Hepatocyte (in vitro differentiated cells): ENCODE data around the gene DLG2. TPM values are rescaled to one million over a fixed set of nuclear protein-coding genes. Genes with fewer than 3 reads are reported as not detected.

Source experiments
- DNase-seq: peaks from one replicate; pipeline ENCODE4 v3.0.0-alpha.2; 2016; ENCODE audit warnings: low spot score
- H2AFZ ChIP-seq: fragments of 200-600 bp; sonication (generic); 2 replicates; pipeline ENCODE4 v1.6.0; 2016; ENCODE audit warnings: antibody characterized with exemption, mild to moderate bottlenecking
- H3K27ac ChIP-seq: fragments of 200-600 bp; sonication (generic); 2 replicates; pipeline ENCODE4 v1.5.1; 2016; ENCODE audit warnings: mild to moderate bottlenecking
- H3K27me3 ChIP-seq: fragments of 200-600 bp; sonication (generic); 2 replicates; pipeline ENCODE4 v1.6.1; 2016
- H3K36me3 ChIP-seq: fragments of 200-600 bp; sonication (generic); replicated peaks from 2 replicates; pipeline ENCODE4 v1.5.1; 2016; ENCODE audit warnings: low read depth; ENCODE audit not compliant: insufficient read depth
- H3K4me1 ChIP-seq: fragments of 200-600 bp; sonication (generic); 2 replicates; pipeline ENCODE4 v1.5.1; 2016; ENCODE audit warnings: mild to moderate bottlenecking, moderate library complexity; ENCODE audit not compliant: insufficient read depth
- H3K4me2 ChIP-seq: fragments of 200-600 bp; sonication (generic); 2 replicates; pipeline ENCODE4 v1.6.0; 2016
- H3K4me3 ChIP-seq: fragments of 200-600 bp; sonication (generic); 2 replicates; pipeline ENCODE4 v1.5.1; 2016; ENCODE audit warnings: mild to moderate bottlenecking
- H3K79me2 ChIP-seq: fragments of 200-600 bp; sonication (generic); 2 replicates; pipeline ENCODE4 v1.6.0; 2017; ENCODE audit warnings: mild to moderate bottlenecking
- H3K9me2 ChIP-seq: fragments of 200-600 bp; sonication (generic); replicated peaks from 2 replicates; pipeline ENCODE4 v1.6.0; 2017; ENCODE audit warnings: mild to moderate bottlenecking; ENCODE audit not compliant: insufficient read depth
- H3K9me3 ChIP-seq: fragments of 200-600 bp; sonication (generic); 2 replicates; pipeline ENCODE4 v1.5.1; 2016; ENCODE audit warnings: low read depth, mild to moderate bottlenecking
- H4K20me1 ChIP-seq: fragments of 200-600 bp; sonication (generic); 2 replicates; pipeline ENCODE4 v1.6.0; 2016; ENCODE audit warnings: mild to moderate bottlenecking; ENCODE audit not compliant: insufficient read depth, poor library complexity, severe bottlenecking
- EZH2 ChIP-seq: fragments of 200-600 bp; sonication (generic); IDR thresholded peaks from 2 replicates; pipeline ENCODE4 v1.6.1; 2016; ENCODE audit warnings: antibody characterized with exemption, mild to moderate bottlenecking, borderline replicate concordance
- EZH2phosphoT487 ChIP-seq: fragments of 200-600 bp; sonication (generic); IDR thresholded peaks from one replicate; pipeline ENCODE4 v1.6.1; 2018; ENCODE audit warnings: antibody characterized with exemption, mild to moderate bottlenecking, low read depth, moderate library complexity; ENCODE audit not compliant: unreplicated experiment, severe bottlenecking
- WGBS: methylation state at CpG from one replicate; pipeline ENCODE4 v1.1.6; 2016; ENCODE audit warnings: low lambda C conversion rate; ENCODE audit errors: missing lambda C conversion rate; 5-methylcytosine and 5-hydroxymethylcytosine counted together
- polyA plus RNA-seq: library from polyadenylated mRNA; unstranded; fragments of >200 nt; fragmentation: Nextera tagmentation; extraction: Ambion mirVana; gene quantifications from 2 replicates; pipeline ENCODE4 v1.2.1, GENCODE V29; 2016
- total RNA-seq: library from RNA; depleted of rRNA; stranded (reverse); fragments of >200 nt; gene quantifications from 2 replicates; pipeline ENCODE4 v1.2.3, GENCODE V29; 2014
- TF ChIP-seq, protein P1 (sequence below): fragments of 200-600 bp; sonication (generic); IDR thresholded peaks from 2 replicates; pipeline ENCODE4 v1.5.1; 2016; ENCODE audit warnings: antibody characterized with exemption, mild to moderate bottlenecking; ENCODE audit not compliant: poor library complexity

DLG2 gene
- total and polyA plus RNA-seq, 2 experiments from 2014 or later = 2.6 to 6.8 TPM

GRCh38 chr11:84476581-84476980, 1150.6 kb downstream of the DLG2 start:
- H2AFZ ChIP-seq = no peak overlapping the region
- no peaks in the 10 kb centered on the region for H3K27me3 ChIP-seq
- H3K4me1 ChIP-seq = no peaks in the 10 kb centered on the region
- TF ChIP-seq EZH2phosphoT487 = no peak
- TF ChIP-seq, protein P1, sequence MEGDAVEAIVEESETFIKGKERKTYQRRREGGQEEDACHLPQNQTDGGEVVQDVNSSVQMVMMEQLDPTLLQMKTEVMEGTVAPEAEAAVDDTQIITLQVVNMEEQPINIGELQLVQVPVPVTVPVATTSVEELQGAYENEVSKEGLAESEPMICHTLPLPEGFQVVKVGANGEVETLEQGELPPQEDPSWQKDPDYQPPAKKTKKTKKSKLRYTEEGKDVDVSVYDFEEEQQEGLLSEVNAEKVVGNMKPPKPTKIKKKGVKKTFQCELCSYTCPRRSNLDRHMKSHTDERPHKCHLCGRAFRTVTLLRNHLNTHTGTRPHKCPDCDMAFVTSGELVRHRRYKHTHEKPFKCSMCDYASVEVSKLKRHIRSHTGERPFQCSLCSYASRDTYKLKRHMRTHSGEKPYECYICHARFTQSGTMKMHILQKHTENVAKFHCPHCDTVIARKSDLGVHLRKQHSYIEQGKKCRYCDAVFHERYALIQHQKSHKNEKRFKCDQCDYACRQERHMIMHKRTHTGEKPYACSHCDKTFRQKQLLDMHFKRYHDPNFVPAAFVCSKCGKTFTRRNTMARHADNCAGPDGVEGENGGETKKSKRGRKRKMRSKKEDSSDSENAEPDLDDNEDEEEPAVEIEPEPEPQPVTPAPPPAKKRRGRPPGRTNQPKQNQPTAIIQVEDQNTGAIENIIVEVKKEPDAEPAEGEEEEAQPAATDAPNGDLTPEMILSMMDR = no peak
- TF ChIP-seq EZH2 = no peak
- no peak overlapping the region for H3K27ac ChIP-seq
- no peak overlapping the region for H3K4me2 ChIP-seq
- DNase-seq = no peak
- H4K20me1 ChIP-seq = no peaks in the 10 kb centered on the region
- H3K36me3 ChIP-seq = no peaks in the 10 kb centered on the region
- H3K9me2 ChIP-seq = no peaks in the 10 kb centered on the region
- H3K9me3 ChIP-seq = no peaks in the 10 kb centered on the region
- no peak overlapping the region for H3K4me3 ChIP-seq
- no peaks in the 10 kb centered on the region for H3K79me2 ChIP-seq

GRCh38 chr11:84471501-84471900, 1155.6 kb downstream of the DLG2 start:
- whole genome bisulfite sequencing = 40% methylated on average over 1 of the region's 1 CpG

GRCh38 chr11:84468235-84468634, 1158.9 kb downstream of the DLG2 start:
- DNase-seq = no peak
- Histone ChIP-seq H3K27ac (no peak overlapping the region), H3K4me1 (no peaks in the 10 kb centered on the region), H3K79me2 (no peaks in the 10 kb centered on the region), H4K20me1 (no peaks in the 10 kb centered on the region), H3K4me2 (no peak overlapping the region), H2AFZ (no peak overlapping the region), H3K4me3 (no peak overlapping the region), H3K9me3 (no peaks in the 10 kb centered on the region), H3K27me3 (no peaks in the 10 kb centered on the region), H3K36me3 (no peaks in the 10 kb centered on the region), H3K9me2 (no peaks in the 10 kb centered on the region)
- TF ChIP-seq EZH2 = no peak
- TF ChIP-seq, protein P1 = no peak
- TF ChIP-seq EZH2phosphoT487 = no peak

More at GRCh38 chr11:84471501-84471900, 1155.6 kb downstream of the DLG2 start:
- H4K20me1 ChIP-seq = no peaks in the 10 kb centered on the region
- no peak for TF ChIP-seq EZH2
- TF ChIP-seq, protein P1 = no peak
- no peak for TF ChIP-seq EZH2phosphoT487
- H3K27me3 ChIP-seq = no peaks in the 10 kb centered on the region
- H3K4me2 ChIP-seq = no peak overlapping the region
- H3K79me2 ChIP-seq = no peaks in the 10 kb centered on the region
- H2AFZ ChIP-seq = no peak overlapping the region
- no peaks in the 10 kb centered on the region for H3K36me3 ChIP-seq
- H3K4me3 ChIP-seq = no peak overlapping the region
- no peak for DNase-seq
- no peak overlapping the region for H3K27ac ChIP-seq
- no peaks in the 10 kb centered on the region for H3K9me3 ChIP-seq
- no peaks in the 10 kb centered on the region for H3K4me1 ChIP-seq
- no peaks in the 10 kb centered on the region for H3K9me2 ChIP-seq

DNA sequence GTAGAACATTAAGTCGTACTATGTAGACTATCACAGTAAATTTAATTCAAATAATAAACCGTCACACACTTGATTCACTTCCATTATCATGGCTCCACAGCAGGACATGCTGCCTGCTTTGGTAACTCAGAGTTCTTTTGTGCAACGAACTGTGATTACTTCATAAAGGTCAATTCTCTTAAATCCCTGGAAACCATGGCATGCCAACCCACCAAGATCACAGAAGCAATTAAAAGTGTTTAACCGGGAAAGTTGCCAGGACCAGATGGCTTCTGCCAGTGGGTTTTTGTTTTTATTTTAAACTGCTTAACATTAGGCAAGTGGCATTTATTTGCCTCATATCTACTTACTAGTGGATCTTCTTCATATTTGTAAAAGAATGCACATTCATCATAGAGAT, 1162.1 kb downstream of the DLG2 start:
- Histone ChIP-seq H3K9me2 (no peaks in the 10 kb centered on the region), H3K9me3 (no peaks in the 10 kb centered on the region), H2AFZ (no peak overlapping the region), H3K27me3 (no peaks in the 10 kb centered on the region), H3K79me2 (no peaks in the 10 kb centered on the region), H4K20me1 (no peaks in the 10 kb centered on the region), H3K27ac (no peak overlapping the region), H3K36me3 (no peaks in the 10 kb centered on the region), H3K4me3 (no peak overlapping the region), H3K4me2 (no peak overlapping the region), H3K4me1 (no peaks in the 10 kb centered on the region)
- no peak for TF ChIP-seq EZH2phosphoT487
- TF ChIP-seq, protein P1 = no peak
- no peak for TF ChIP-seq EZH2
- no peak for DNase-seq
- 73% methylated on average over 4 of the region's 4 CpGs for WGBS
